Upper lobe of right lung (tissue), 1 donor: Measurements from ENCODE around the gene LTBP3. TPM values are rescaled to one million over a fixed set of nuclear protein-coding genes. Genes with fewer than 3 reads are reported as not detected.

ENCODE experiments used
- ATAC-seq: fragments of 200-7000 bp; cut with Tn5 transposase; one replicate; pipeline ENCODE4 v1.9.1; 2020; ENCODE audit warnings: mild to moderate bottlenecking, moderate library complexity
- DNase-seq: peaks from one replicate; pipeline ENCODE4 v3.0.0-alpha.2; 2020
- H3K27ac ChIP-seq: fragments of 200-600 bp; one replicate; pipeline ENCODE4 v1.8.0; 2022
- H3K27me3 ChIP-seq: fragments of 200-600 bp; one replicate; pipeline ENCODE4 v1.8.0; 2022; ENCODE audit warnings: mild to moderate bottlenecking
- H3K36me3 ChIP-seq: fragments of 200-600 bp; one replicate; pipeline ENCODE4 v1.8.0; 2022
- H3K4me1 ChIP-seq: fragments of 200-600 bp; one replicate; pipeline ENCODE4 v1.8.0; 2022
- H3K4me3 ChIP-seq: fragments of 200-600 bp; one replicate; pipeline ENCODE4 v1.8.0; 2022; ENCODE audit warnings: mild to moderate bottlenecking
- H3K9me3 ChIP-seq: fragments of 200-600 bp; one replicate; pipeline ENCODE4 v1.8.0; 2022
- CTCF ChIP-seq: fragments of 200-600 bp; IDR thresholded peaks from one replicate; pipeline ENCODE4 v1.8.0; 2022; ENCODE audit warnings: antibody characterized with exemption
- intact Hi-C: fragments of 100-400 bp; cut with DNase I; formaldehyde crosslinking; loops from one replicate; pipeline ENCODE4 v1.11.0; 2022
- total RNA-seq: library from RNA; stranded (reverse); fragmentation: NEBNext Ultra II Directional; extraction: Animal tissue kit (Norgen Biotek cat#: 25700); gene quantifications from one replicate; pipeline ENCODE4 v1.2.1, GENCODE V29; 2021
- donor health status: DM: no; HTN: yes; CAD: no; lungs with severe emphysema.

Gene LTBP3
- total RNA-seq, 1 donor from 2014 or later, result 128 TPM

- TF ChIP-seq CTCF, result no peak
- intact Hi-C loops, result no loop called here
- Histone ChIP-seq H3K27ac (no peak overlapping the region), H3K36me3 (peaks cover 6% of the 10 kb centered on the region), H3K4me3 (no peak overlapping the region), H3K27me3 (no peaks in the 10 kb centered on the region), H3K4me1 (peaks cover 8% of the 10 kb centered on the region), H3K9me3 (no peaks in the 10 kb centered on the region)
- DNase-seq (no peak), ATAC-seq (no peak)
These were observed 9.1 kb downstream of the LTBP3 start for GRCh38 chr11:65549096-65549495.

- no peak for TF ChIP-seq CTCF
- DNase-seq (no peak), ATAC-seq (no peak)
- Histone ChIP-seq H3K27ac (no peak overlapping the region), H3K4me3 (no peak overlapping the region), H3K4me1 (peaks cover 8% of the 10 kb centered on the region), H3K27me3 (no peaks in the 10 kb centered on the region), H3K36me3 (peaks cover 6% of the 10 kb centered on the region), H3K9me3 (no peaks in the 10 kb centered on the region)
- intact Hi-C loops, result no loop called here
These were observed 9.8 kb downstream of the LTBP3 start for GRCh38 chr11:65548395-65548794.

GRCh38 chr11:65547446-65548125, 10.6 kb downstream of the LTBP3 start:
- intact Hi-C loops, result no loop called here
- Histone ChIP-seq H3K4me3 (no peak overlapping the region), H3K27ac (no peak overlapping the region), H3K36me3 (peaks cover 6% of the 10 kb centered on the region), H3K27me3 (no peaks in the 10 kb centered on the region), H3K9me3 (no peaks in the 10 kb centered on the region), H3K4me1 (peaks cover 8% of the 10 kb centered on the region)
- ATAC-seq (no peak), DNase-seq (no peak)
- no peak for TF ChIP-seq CTCF

- ATAC-seq (peak; percentile 95), DNase-seq (peak; percentile 98)
- Histone ChIP-seq H3K4me3 (peak overlapping the region; percentile 50), H3K27me3 (no peaks in the 10 kb centered on the region), H3K36me3 (peaks cover 6% of the 10 kb centered on the region), H3K27ac (peak overlapping the region; percentile 60), H3K4me1 (peaks cover 16% of the 10 kb centered on the region), H3K9me3 (no peaks in the 10 kb centered on the region)
- no peak for TF ChIP-seq CTCF
- intact Hi-C loops, result no loop called here
These were observed 11.8 kb downstream of the LTBP3 start for GRCh38 chr11:65546217-65546958.

GRCh38 chr11:65545853-65546216, 12.3 kb downstream of the LTBP3 start:
- peaks cover 22% of the 10 kb centered on the region for H3K4me1 ChIP-seq
- H3K9me3 ChIP-seq, result no peaks in the 10 kb centered on the region
- DNase-seq (no peak), ATAC-seq (no peak)
- no peak for TF ChIP-seq CTCF
- peaks cover 6% of the 10 kb centered on the region for H3K36me3 ChIP-seq
- peak overlapping the region; percentile 60 for H3K27ac ChIP-seq
- H3K27me3 ChIP-seq, result no peaks in the 10 kb centered on the region
- intact Hi-C loops, result no loop called here
- H3K4me3 ChIP-seq, result peak overlapping the region; percentile 50
